Inflammatory macrophage (primary cell): Measurements from ENCODE around the gene NAMPT.
A peak's percentile ranks its signal among the peaks of the same experiment; 100 is the strongest.

Experiments used
- DNase-seq, 2 donors: peaks; one replicate each; pipeline ENCODE4 v3.0.0-alpha.2; 2020 to 2022

Gene NAMPT

GRCh38 chr7:106273009-106273668 lies 11.6 kb downstream of the NAMPT start:
- no peak for DNase-seq

DNA sequence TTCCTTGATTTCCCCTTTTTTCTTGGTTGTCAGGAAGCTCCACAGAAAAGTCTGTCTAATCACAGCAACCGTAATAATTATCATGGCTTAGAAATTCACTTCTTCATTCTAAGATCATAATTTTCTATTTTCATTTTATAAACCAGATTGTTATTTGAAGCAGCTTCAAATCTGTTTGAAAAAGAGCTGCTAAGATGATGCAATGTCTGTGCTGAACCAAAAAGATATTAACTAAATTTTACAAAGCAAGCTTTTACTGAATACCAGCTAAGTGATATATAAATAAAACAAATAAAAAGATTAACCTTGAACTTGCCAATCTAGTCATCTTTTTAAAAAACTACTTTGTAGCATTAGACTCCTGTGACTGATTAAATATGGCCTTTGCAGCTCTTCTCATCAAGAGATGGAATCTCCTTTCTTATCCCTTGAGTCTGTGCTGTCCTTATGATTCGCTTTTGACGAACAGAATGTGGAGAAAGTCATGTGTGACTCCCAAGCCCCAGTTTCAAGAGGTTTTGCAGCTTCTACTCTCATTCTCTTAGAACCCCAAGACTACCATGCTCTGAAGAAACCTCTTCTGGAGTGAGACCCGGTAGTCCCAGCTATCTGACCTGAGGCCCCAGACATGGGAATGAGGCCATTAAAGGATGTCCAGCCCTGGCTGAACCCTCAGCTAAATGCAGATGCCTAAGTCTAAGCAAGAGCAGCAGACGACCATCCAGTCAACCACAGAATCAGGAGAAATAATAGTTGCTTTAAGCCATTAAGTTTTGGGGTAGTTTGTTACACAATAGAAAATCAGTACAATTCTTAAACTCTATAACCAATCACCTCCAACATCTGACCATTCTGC lies 14.4 kb downstream of the NAMPT start:
- DNase-seq: no peak

DNA sequence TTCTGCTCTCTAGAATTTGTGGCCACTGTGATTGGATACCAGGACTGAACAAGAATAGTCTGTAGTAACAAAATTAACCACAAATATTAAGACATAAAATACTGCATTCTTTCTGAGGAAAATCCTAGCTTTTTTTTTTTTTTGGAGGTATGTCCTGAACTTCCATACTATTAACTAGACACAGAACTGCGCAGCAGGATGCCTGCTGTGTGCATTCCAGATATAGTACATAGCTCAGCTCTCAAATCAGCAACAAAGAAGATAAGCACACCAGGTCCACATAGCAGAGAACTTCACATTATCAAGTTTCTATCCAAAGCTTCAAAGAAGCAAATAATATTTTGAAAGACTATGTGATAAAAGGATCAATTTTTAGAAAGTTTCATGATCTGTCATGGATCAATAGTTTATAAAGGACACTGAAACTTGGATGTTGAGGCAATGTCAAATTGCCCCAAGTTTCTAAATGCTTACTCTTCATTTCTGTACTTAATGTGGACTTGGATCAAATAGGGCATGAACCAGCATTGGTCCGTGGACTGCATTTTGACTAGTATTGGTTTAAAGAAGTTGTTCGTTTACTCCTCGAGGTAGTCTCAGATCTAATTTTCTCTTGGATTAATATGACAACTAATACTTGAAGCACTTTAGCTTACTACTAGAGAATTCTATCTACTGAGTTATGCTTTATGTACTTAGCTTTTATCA lies 15.4 kb downstream of the NAMPT start:
- DNase-seq: no peak

DNA sequence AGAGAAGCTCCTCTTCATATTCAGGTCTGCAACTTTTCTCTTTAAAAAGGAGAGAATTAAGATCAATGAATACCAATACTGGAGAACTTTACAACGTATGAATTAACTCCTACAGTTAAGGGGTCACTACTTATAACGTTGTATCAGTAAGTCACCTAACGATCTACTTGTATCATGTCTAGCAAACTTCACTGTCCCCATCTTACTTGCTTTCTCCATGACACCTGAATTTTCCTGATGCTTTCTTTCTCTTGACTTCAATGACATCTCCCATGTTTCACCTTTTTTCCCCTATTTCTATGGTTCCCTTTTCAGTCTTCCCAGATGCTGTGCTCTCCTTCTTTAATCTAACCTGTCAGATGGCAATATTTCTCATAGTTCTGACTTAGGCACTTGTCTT lies 19.6 kb downstream of the NAMPT start:
- no peak for DNase-seq

GRCh38 chr7:106262221-106262881 lies 22.4 kb downstream of the NAMPT start:
- no peak for DNase-seq

DNA sequence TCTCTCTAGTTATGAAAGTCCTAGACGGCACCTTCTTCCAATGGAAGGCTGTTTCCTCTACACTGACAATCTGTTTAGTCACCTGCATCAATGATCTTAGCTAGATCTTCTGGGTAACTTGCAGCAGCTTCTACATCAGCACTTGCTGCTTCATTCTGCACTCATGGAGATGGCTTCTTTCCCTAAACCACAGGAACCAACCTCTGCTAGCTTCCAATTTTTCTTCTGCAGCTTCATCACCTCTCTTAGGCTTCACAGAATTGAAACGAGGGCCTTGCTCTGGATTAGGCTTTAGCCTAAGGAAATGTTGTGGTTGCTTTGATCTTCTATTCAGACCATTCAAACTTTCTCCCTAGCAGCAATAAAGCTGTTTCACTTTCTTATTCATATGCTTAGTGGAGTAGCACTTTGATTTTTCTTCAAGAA lies 24.6 kb downstream of the NAMPT start:
- DNase-seq: no peak

DNA sequence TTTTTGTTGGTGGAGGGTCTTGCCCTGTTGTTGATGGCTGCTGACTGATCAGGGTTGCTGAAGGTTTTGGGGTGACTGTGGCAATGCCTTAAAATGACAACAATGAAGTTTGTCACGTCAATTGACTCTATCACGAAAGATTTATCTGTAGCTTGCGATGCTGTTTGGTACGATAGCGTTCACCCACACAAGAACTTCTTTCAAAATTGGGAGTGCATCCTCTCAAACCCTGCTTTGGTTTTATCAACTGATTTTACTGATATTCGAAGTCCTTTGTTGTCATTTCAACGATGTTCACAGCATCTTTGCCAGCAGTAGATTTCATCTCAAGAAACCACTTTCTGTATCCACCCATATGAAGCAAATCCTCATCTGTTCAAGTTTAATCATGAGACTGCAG lies 26.0 kb downstream of the NAMPT start:
- DNase-seq: no peak

DNA sequence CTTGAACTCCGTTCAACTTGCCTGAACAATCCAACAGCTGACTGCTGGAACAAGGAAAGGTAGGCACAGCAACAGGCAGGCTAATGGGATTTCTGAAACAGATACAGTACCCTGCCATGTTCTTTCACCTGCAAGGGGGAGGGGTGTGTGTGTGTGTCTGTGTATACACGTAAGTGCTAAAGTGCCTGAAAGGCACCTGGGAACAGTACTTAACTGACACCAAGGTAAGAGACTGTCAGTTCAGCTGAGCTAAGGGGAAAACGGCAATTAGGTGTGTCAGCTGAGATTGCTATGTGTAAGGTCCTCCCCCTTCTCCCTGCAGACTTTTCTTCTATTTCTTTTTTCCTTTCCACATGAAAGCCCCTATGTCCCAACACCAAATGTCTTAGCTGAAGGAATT lies 27.0 kb downstream of the NAMPT start:
- DNase-seq: no peak

- no peak for DNase-seq
Observed at GRCh38 chr7:106256144-106256543, 28.6 kb downstream of the NAMPT start.

DNA sequence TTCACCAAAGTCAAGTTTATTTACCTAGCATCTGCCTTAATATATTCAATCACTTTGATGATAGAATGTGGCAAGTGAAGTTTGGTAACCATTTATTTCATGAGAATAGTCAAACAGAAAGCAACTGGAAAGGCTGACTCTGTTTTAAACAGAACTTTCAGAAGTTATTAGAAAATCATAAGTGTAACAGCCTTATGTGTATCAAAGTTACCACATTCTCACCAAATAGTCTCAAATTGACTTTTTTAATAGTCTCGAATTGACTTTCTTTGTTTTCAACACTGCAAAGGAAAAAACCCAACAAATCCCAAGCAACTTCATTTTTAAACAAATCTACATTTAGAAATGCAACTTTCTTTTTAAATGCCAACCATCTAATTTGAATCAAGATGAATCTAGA lies 29.5 kb downstream of the NAMPT start:
- DNase-seq: no peak

DNA sequence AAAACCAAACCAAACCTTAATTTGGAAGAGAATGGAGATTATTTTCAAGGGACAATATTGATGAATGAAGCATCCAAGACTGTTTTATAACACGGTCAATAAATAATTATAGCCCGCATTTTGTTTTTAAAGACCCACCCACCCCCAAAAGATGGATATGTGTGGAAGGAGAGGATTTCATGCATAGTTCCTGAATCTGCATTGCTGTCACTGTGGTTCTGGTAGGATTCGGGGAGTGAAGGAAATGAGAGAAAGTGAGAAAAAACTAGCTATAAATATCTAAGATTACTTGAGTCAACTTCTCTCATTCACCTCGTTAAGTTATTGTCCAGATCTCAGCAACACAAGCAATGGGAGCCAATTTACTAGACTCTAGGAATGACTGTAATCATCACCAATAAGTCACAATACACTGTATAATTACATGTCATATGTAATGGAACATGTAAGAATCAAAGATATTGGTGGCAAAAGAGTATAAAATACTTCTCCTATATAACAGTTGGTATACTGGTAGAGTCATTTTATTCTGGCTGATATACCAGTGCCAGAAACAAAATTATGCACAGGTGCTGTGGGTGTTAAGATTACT lies 30.2 kb downstream of the NAMPT start:
- no peak for DNase-seq

DNA sequence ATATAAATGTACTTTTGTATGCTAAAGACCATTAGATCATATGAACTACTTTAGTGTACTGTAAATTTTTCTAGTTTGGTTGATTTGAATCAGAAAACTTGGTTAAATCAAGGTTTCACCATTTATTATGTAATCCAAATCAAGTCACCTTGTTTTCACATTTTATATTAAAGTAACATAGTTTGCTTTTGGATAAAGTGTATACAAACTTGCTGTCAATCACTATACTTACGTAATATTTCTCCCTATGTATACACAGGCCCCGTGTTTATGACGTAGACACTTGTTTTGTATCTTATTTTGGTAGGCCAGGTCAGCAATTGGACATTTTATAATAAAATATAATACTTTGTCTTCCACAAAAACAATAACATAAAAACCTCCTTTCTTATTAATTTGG lies 32.2 kb downstream of the NAMPT start:
- DNase-seq: no peak

- DNase-seq: no peak
Observed at GRCh38 chr7:106249488-106249887, 35.3 kb downstream of the NAMPT start.

DNA sequence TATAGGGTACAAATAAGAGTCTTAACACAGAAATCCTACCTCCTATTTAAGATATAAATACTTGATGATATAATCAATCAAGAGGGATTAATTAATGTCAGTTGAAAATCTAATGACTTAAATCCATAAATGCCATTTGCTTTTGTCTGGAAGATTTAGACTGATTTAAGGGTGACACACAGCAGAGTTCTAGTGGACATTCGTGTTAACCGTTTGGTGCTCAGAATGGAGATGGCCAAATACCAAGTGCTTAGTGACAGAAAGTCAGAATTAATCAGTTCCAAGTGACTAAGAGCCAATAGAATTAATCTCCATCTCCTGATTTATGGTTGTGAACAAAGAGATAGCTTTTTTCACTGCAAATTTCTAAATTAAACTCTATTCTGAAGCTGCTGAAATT lies 36.2 kb downstream of the NAMPT start:
- no peak for DNase-seq

- no peak for DNase-seq
Observed at GRCh38 chr7:106247841-106248240, 36.9 kb downstream of the NAMPT start.

GRCh38 chr7:106246902-106247711 lies 37.7 kb downstream of the NAMPT start:
- no peak for DNase-seq

- no peak for DNase-seq
Observed at GRCh38 chr7:106243893-106244292, 40.9 kb downstream of the NAMPT start.

- DNase-seq: no peak
Observed at GRCh38 chr7:106239406-106239805, 45.4 kb downstream of the NAMPT start.

DNA sequence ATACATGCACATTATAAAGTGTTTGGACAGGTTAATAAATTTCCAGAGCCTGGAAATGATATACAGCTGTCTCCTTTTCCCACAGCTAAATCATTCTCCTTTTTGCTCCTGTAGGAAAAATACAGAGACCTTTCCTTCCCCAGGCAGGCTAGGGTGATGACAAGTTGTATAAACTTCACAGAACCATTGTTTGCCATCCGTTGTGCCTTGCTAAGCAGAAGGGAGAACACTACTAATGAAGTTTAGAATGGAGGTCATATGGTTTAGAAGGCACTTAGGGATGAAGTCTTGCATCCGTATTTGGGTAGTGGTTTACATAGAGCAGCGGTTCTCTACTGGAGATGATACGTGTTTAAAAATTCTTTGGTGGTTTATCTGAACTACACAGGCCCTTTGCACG lies 46.0 kb downstream of the NAMPT start:
- no peak for DNase-seq

GRCh38 chr7:106236065-106236464 lies 48.7 kb downstream of the NAMPT start:
- peak; percentile 8 to 51 for DNase-seq

DNA sequence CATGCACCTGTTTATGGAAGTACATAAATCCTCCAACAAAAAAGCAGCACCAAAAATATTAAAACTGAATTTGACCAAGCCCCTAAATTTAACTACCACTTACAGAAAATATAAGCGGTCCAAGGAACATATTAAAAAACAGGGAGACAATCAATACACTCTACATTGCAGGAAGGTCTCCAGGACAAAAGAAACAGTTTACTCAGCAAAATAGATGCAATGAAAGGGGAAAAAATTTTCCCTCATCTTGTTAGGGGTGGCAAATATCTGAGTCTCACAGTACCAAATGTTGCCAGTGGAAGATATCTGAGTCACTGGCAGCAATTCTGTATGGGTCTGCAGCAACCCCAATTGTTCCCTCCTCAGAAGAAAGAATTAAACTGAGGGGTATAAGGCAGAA lies 50.4 kb downstream of the NAMPT start:
- DNase-seq: no peak
